ENCODE results near the gene NRBF2. TPM values are rescaled to one million over a fixed set of nuclear protein-coding genes. Genes with fewer than 3 reads are reported as not detected.

The NRBF2 gene
- total RNA-seq, 1 donor from 2014 or later, result 14.0 TPM

DNA sequence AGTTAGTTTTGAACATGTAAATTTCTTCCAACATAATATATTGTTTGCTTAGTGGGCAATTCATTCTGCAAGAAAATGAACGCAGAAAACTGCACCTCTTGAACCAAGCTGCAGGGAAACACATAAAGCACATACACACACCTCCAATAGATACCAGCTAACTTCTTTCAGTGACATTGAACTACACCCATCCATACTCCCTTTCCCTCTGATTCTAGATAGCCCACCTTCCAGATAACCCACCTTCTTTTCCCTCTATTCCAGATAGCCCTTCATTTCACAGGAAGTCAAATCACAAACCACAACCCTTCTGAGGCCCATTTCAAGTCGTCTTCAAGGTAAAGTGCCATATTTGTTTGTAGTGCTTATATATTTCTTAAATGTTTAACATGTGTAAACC lies 28.5 kb downstream of the NRBF2 start:
- no peak overlapping the region for H3K4me3 ChIP-seq (ENCODE audit: low read depth, low read length)
- DNase-seq (ENCODE audit: low read depth), result no peak
- no peak for TF ChIP-seq CTCF (conservative IDR thresholded peaks at IDR 0.05; ENCODE audit: low read depth, low read length)

DNA sequence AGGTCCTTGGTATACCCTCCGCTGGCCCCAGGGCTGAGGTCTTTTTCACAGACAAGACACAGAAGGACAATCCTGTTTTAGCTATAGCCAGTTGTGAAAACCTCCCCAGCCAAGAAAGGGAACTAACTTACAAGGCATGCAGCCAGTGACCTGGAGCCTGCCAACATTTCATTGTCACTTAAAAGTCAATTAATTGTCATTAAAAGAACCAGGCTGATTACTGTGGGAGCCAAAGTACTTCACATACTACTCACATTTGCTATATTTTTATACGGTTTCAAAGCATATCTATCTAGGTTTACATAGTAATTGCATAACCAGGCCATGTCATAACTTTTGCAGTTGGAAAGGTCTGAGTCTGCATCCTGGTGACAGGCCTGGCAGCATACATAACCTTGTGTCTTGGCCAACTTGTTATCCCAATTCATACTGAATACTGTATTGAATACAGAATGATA lies 31.1 kb downstream of the NRBF2 start:
- TF ChIP-seq CTCF (conservative IDR thresholded peaks at IDR 0.05; ENCODE audit: low read depth, low read length), result no peak
- no peak for DNase-seq (ENCODE audit: low read depth)
- no peak overlapping the region for H3K4me3 ChIP-seq (ENCODE audit: low read depth, low read length)

- no peak for TF ChIP-seq CTCF (conservative IDR thresholded peaks at IDR 0.05; ENCODE audit: low read depth, low read length)
- no peak for DNase-seq (ENCODE audit: low read depth)
- H3K4me3 ChIP-seq (ENCODE audit: low read depth, low read length), result no peak overlapping the region
Measured at GRCh38 chr10:63165249-63165648, 32.1 kb downstream of the NRBF2 start.

GRCh38 chr10:63166742-63167258 lies 33.7 kb downstream of the NRBF2 start:
- TF ChIP-seq CTCF (conservative IDR thresholded peaks at IDR 0.05; ENCODE audit: low read depth, low read length), result peak; percentile 84
- DNase-seq (ENCODE audit: low read depth), result peak; percentile 31
- no peak overlapping the region for H3K4me3 ChIP-seq (ENCODE audit: low read depth, low read length)

- no peak for TF ChIP-seq CTCF (conservative IDR thresholded peaks at IDR 0.05; ENCODE audit: low read depth, low read length)
- DNase-seq (ENCODE audit: low read depth), result no peak
- H3K4me3 ChIP-seq (ENCODE audit: low read depth, low read length), result no peak overlapping the region
Measured at GRCh38 chr10:63168821-63169462, 35.8 kb downstream of the NRBF2 start.

DNA sequence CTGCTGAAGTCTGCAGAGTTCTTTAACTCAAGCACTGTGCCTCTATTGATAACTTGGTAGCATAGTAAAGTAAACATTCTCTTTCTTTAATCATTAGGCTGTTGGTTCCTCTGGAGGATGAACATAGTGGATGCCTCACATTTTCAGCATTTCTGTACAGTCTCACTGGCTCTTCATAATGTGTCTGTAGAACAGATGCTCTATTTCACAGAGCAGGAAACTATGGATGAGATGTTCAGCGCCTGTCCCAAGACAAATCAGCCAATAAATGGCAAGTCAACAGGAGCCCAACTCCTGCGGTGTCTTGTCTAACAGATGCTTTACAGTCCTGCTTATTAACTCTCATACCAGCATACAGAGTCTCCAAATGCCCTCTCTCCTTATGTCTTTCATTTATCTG lies 36.5 kb downstream of the NRBF2 start:
- H3K4me3 ChIP-seq (ENCODE audit: low read depth, low read length), result no peak overlapping the region
- no peak for TF ChIP-seq CTCF (conservative IDR thresholded peaks at IDR 0.05; ENCODE audit: low read depth, low read length)
- DNase-seq (ENCODE audit: low read depth), result no peak
